Esophagus (tissue), 2 donors: ENCODE data around the gene PPAT. TPM values are rescaled to one million over a fixed set of nuclear protein-coding genes. Genes with fewer than 3 reads are reported as not detected.
A peak's percentile ranks its signal among the peaks of the same experiment; 100 is the strongest.

Experiments used
- H3K27ac ChIP-seq, 2 donors: one replicate each; pipeline ENCODE4 v1.5.1; 2013; ENCODE audit warnings: low read depth in 2 of 2, mild to moderate bottlenecking in 2 of 2, inconsistent platforms in 1 of 2, low read length in 1 of 2, moderate library complexity in 1 of 2
- H3K27me3 ChIP-seq, 2 donors: one replicate each; pipeline ENCODE4 v1.6.1; 2013; ENCODE audit warnings: low read length in 2 of 2, control low read depth in 1 of 2, mild to moderate bottlenecking in 1 of 2; ENCODE audit not compliant: insufficient read depth in 2 of 2, control insufficient read depth in 1 of 2
- H3K36me3 ChIP-seq, 2 donors: one replicate each; pipeline ENCODE4 v1.6.1; 2013; ENCODE audit warnings: low read length in 1 of 2; ENCODE audit not compliant: control insufficient read depth in 2 of 2, insufficient read depth in 2 of 2
- H3K4me1 ChIP-seq, 2 donors: one replicate each; pipeline ENCODE4 v1.6.1; 2013; ENCODE audit warnings: low read length in 1 of 2; ENCODE audit not compliant: control insufficient read depth in 2 of 2, insufficient read depth in 2 of 2
- H3K4me3 ChIP-seq, 2 donors: one replicate each; pipeline ENCODE4 v1.5.1; 2013; ENCODE audit warnings: low read length in 2 of 2, mild to moderate bottlenecking in 2 of 2, low read depth in 1 of 2, moderate library complexity in 1 of 2
- H3K9me3 ChIP-seq, 2 donors: one replicate each; pipeline ENCODE4 v1.6.1; 2013; ENCODE audit warnings: mild to moderate bottlenecking in 2 of 2, low read depth in 1 of 2, low read length in 1 of 2, moderate library complexity in 1 of 2; ENCODE audit not compliant: control insufficient read depth in 2 of 2, insufficient read depth in 1 of 2
- WGBS, 2 donors: extraction: QIAGEN DNeasy Blood & Tissue Kit; methylation state at CpG; one replicate each; pipeline ENCODE4 v1.1.7; 2013; 5-methylcytosine and 5-hydroxymethylcytosine counted together
- polyA plus RNA-seq, 2 donors: library from polyadenylated mRNA; stranded (reverse); fragments of 200-250 nt; gene quantifications; one replicate each; pipeline ENCODE4 v1.2.3, GENCODE V29; 2013
- donor health status: healthy with polysubstance abuse.
- donor health status: Bipolar disorder and iron deficiency.

Gene PPAT
- polyA plus RNA-seq, 2 donors, result 2.6 to 3.8 TPM

- Histone ChIP-seq H3K27me3 (no peaks in the 10 kb centered on the region), H3K27ac (no peak overlapping the region), H3K36me3 (no peaks in the 10 kb centered on the region), H3K4me1 (no peaks in the 10 kb centered on the region), H3K4me3 (no peak overlapping the region), H3K9me3 (no peaks in the 10 kb centered on the region)
- 97% methylated on average over 8 of the region's 8 CpGs for WGBS, 2 donors
These were observed 44.1 kb downstream of the PPAT start for GRCh38 chr4:56391270-56391669.

- 34 to 43% methylated on average over 1 of the region's 1 CpG for WGBS, 2 donors
- H3K4me3 ChIP-seq, result no peak overlapping the region
- H3K9me3 ChIP-seq, result no peaks in the 10 kb centered on the region
These were observed 45.9 kb downstream of the PPAT start for GRCh38 chr4:56389558-56389957.

GRCh38 chr4:56388306-56388705, 47.1 kb downstream of the PPAT start:
- Histone ChIP-seq H3K4me1 (no peaks in the 10 kb centered on the region), H3K36me3 (no peaks in the 10 kb centered on the region), H3K27me3 (no peaks in the 10 kb centered on the region), H3K4me3 (peak overlapping the region; percentile 57 to 88), H3K27ac (no peak overlapping the region), H3K9me3 (no peaks in the 10 kb centered on the region)
- 23% methylated on average over 6 of the region's 6 CpGs for WGBS, 2 donors

More at GRCh38 chr4:56389558-56389957, 45.9 kb downstream of the PPAT start:
- H3K27ac ChIP-seq, result no peak overlapping the region
- no peaks in the 10 kb centered on the region for H3K4me1 ChIP-seq
- H3K36me3 ChIP-seq, result no peaks in the 10 kb centered on the region
- H3K27me3 ChIP-seq, result no peaks in the 10 kb centered on the region

- Histone ChIP-seq H3K4me1 (no peaks in the 10 kb centered on the region), H3K27ac (peak within 1 kb of the TSS; percentile 93 to 100), H3K9me3 (no peaks in the 10 kb centered on the region), H3K27me3 (no peaks in the 10 kb centered on the region), H3K4me3 (peak within 1 kb of the TSS; percentile 57 to 88), H3K36me3 (no peaks in the 10 kb centered on the region)
- WGBS, 2 donors, result 0% methylated on average over 57 of the region's 57 CpGs
These were observed 48.1 kb downstream of the PPAT start, which contains the start of gene AASDH for GRCh38 chr4:56387023-56388001. AASDH (minus strand) TSS chr4:56387491; CDS start chr4:56384299, 3,192 bp downstream.

GRCh38 chr4:56386091-56386490, 49.3 kb downstream of the PPAT start:
- no peaks in the 10 kb centered on the region for H3K9me3 ChIP-seq
- H3K4me3 ChIP-seq, result peak overlapping the region in 1 of 2 donors; percentile 37
- no peaks in the 10 kb centered on the region for H3K36me3 ChIP-seq
- H3K4me1 ChIP-seq, result no peaks in the 10 kb centered on the region
- no peak overlapping the region for H3K27ac ChIP-seq
- 92 to 93% methylated on average over 4 of the region's 4 CpGs for WGBS, 2 donors
- H3K27me3 ChIP-seq, result no peaks in the 10 kb centered on the region

GRCh38 chr4:56375458-56375857, 60.0 kb downstream of the PPAT start:
- WGBS, 2 donors, result 80 to 81% methylated on average over 2 of the region's 2 CpGs
- Histone ChIP-seq H3K4me3 (no peak overlapping the region), H3K4me1 (no peaks in the 10 kb centered on the region), H3K36me3 (no peaks in the 10 kb centered on the region), H3K27ac (no peak overlapping the region), H3K27me3 (no peaks in the 10 kb centered on the region), H3K9me3 (no peaks in the 10 kb centered on the region)

- no peaks in the 10 kb centered on the region for H3K36me3 ChIP-seq
- no peaks in the 10 kb centered on the region for H3K27me3 ChIP-seq
- H3K4me1 ChIP-seq, result no peaks in the 10 kb centered on the region
- no peak overlapping the region for H3K27ac ChIP-seq
- H3K4me3 ChIP-seq, result no peak overlapping the region
- 79 to 97% methylated on average over 1 of the region's 1 CpG for WGBS, 2 donors
- H3K9me3 ChIP-seq, result no peaks in the 10 kb centered on the region
These were observed 60.5 kb downstream of the PPAT start for GRCh38 chr4:56374956-56375355.

- Histone ChIP-seq H3K36me3 (no peaks in the 10 kb centered on the region), H3K9me3 (no peaks in the 10 kb centered on the region), H3K4me1 (no peaks in the 10 kb centered on the region), H3K4me3 (no peak overlapping the region), H3K27ac (no peak overlapping the region), H3K27me3 (no peaks in the 10 kb centered on the region)
- 0 to 75% methylated on average over 1 of the region's 1 CpG for WGBS, 2 donors
These were observed 62.6 kb downstream of the PPAT start for GRCh38 chr4:56372774-56373173.

- Histone ChIP-seq H3K9me3 (no peaks in the 10 kb centered on the region), H3K27ac (no peak overlapping the region), H3K4me3 (no peak overlapping the region), H3K4me1 (no peaks in the 10 kb centered on the region), H3K27me3 (no peaks in the 10 kb centered on the region), H3K36me3 (no peaks in the 10 kb centered on the region)
- 63 to 80% methylated on average over 8 of the region's 8 CpGs for WGBS, 2 donors
These were observed 63.8 kb downstream of the PPAT start for GRCh38 chr4:56371426-56372220.
